ENCODE data around the gene CEP131. TPM values are rescaled to one million over a fixed set of nuclear protein-coding genes. Genes with fewer than 3 reads are reported as not detected.

Gene CEP131
- total RNA-seq, 1 experiment from 2014 or later: 5.2 TPM

GRCh38 chr17:81170727-81171494 lies 51.9 kb downstream of the CEP131 start:
- DNase-seq (ENCODE audit: extremely low read depth, low read depth): no peak

- no peak for DNase-seq (ENCODE audit: extremely low read depth, low read depth)
Observed at GRCh38 chr17:81169870-81170309, 52.9 kb downstream of the CEP131 start.

DNA sequence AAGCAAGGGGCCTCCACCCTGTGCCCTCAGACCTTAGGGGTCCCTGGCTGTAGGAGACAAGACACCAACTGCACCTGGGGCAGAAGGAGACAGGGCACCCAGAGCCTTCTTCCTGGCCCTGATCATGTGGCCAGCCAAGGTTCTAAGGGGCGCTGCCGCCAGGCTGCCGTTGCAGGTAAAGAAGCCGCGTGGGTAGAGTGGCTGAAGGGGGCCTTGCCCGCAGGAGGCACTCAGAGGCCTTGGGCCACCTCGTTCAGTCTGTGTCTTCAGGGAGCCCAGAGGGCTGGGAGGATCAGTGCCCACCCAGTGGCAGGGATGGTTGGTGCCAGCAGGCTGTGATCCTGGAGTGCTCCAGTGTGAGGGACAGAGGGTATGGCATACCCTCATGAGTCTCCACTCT lies 55.1 kb downstream of the CEP131 start:
- no peak for DNase-seq (ENCODE audit: extremely low read depth, low read depth)

DNA sequence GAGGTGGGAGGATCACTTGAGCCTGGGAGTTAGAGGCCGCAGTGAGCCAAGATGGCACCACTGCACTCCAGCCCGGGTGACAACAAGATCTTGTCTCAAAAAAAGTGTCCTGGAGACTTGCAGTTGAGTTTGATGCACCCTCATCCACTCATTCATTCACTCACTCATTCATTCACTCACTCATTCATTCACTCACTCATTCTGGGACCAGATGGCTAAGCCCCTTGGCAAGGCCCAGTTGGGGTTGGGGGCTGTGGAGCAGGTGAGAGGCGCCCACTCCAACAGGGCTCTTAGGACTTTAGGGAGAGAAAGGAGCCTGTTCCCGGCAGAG lies 55.6 kb downstream of the CEP131 start:
- DNase-seq (ENCODE audit: extremely low read depth, low read depth): no peak

GRCh38 chr17:81166033-81166492 lies 56.7 kb downstream of the CEP131 start, which contains the start of gene AATK:
Gene AATK, minus strand, starts transcription at chr17:81166221. Its CDS starts 229 bp downstream, at chr17:81165992.
- no peak for DNase-seq (ENCODE audit: extremely low read depth, low read depth)

GRCh38 chr17:81165246-81166032 lies 57.3 kb downstream of the CEP131 start, which contains the start of gene PVALEF:
Gene PVALEF, plus strand, starts transcription at chr17:81165507. Its CDS starts 15,720 bp downstream, at chr17:81181227.
- no peak for DNase-seq (ENCODE audit: extremely low read depth, low read depth)

- DNase-seq (ENCODE audit: extremely low read depth, low read depth): no peak
Observed at GRCh38 chr17:81164371-81165245, 58.2 kb downstream of the CEP131 start.

- no peak for DNase-seq (ENCODE audit: extremely low read depth, low read depth)
Observed at GRCh38 chr17:81163703-81164370, 58.9 kb downstream of the CEP131 start.

DNA sequence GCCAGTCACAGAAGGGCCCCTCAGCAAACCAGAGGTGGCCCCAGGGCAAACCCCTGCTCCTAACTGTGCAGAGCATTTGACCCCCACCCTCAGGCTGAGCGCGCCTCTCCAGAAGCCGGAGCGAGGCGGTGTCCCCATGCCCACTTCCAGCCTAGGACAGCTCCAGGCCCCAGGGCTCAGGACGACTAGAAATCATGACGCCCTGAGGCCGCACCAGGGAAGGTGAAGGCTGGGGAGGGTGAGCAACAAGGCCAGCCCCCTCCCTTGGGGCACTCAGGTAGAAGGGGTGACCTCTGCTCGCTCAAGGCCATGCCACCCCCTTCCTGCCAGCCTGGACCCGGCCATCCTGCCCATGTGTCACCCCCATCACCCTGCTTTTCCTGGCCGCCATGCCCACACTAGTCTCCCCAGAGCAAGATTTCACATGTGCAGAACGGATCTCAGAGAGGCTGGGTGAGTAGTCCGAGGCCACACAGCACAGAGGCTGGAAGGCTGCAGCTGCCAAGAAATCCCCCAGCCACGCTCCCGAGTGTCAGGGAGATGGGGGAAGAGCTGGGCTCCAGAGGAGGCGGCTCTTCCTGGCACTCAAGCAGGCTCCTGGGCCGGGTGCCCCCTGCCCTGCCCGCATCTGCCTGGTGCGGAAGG lies 59.6 kb downstream of the CEP131 start:
- no peak for DNase-seq (ENCODE audit: extremely low read depth, low read depth)

- no peak for DNase-seq (ENCODE audit: extremely low read depth, low read depth)
Observed at GRCh38 chr17:81162491-81162890, 60.3 kb downstream of the CEP131 start.

GRCh38 chr17:81161972-81162371 lies 60.8 kb downstream of the CEP131 start:
- DNase-seq (ENCODE audit: extremely low read depth, low read depth): no peak

DNA sequence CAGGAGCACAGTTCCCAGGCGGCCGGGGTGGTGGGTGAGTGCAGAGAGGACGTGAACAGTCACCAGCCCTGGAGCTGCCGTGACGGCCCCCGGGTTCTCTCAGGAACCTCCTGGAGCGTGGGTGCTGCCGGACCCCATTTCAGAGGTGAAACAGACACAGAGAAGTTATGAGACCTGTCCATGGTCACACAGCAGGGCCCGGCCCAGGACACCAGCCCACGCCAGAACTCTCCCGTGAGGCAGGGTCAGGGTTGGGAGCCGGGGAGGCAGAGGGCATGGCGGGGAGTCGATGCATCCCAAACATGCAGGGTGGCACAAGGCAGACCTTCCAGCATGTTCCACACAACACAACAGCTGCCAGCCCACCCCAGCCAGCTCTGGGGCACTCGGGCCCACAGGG lies 61.2 kb downstream of the CEP131 start:
- no peak for DNase-seq (ENCODE audit: extremely low read depth, low read depth)

- no peak for DNase-seq (ENCODE audit: extremely low read depth, low read depth)
Observed at GRCh38 chr17:81160747-81161453, 61.9 kb downstream of the CEP131 start.

DNA sequence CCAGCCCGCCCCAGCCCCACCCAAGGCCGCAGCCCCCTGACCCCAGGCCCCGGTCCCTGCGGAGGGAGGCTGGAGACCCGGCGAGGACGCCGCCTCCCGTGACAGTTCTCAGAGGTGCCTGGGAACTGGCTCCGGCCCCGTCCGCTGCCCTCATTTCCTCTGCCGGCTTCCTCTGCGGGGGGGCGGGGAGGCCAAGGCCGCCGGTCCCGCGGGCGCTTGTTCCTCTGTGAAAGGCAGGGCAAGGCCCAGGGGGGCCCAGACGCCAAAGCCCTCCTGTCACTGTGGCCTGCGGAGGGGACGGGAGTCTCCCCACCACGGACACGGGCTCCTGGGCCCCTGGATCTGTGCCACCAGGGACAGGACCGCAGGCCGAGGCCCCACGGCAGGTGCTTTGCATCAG lies 62.5 kb downstream of the CEP131 start:
- DNase-seq (ENCODE audit: extremely low read depth, low read depth): no peak

DNA sequence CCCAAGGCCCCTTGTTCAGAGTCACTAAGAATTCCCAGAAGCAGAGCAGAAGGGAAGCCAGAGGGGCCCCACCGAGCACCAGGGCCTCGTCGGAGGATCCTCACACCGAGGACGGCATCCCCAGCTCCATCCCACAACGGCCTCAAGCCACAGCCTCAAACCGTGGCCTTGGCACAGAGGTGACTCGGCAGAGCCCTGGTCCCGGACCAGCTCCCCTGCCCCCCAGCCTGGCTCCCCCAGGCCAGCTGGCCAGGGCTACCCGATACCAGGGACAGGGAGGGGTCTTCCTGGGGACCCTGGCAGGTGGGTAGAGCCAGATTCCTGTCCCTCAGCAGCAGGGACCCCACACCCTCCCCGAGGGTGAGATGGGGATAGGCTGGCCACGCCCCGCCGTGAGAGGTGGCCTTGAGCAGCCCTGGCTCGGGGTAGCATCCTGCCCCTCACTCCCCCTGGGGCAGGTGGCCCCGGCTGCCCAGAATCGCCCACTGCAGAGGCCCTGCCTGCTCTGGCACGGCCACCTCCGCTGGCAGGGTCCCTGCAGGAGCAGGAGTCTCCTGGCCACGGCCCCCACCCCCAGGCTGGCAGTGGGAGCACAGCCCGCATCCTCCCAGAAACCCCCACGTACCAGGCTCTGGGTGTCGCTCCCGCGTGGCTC lies 63.0 kb downstream of the CEP131 start:
- DNase-seq (ENCODE audit: extremely low read depth, low read depth): no peak

GRCh38 chr17:81158688-81159590 lies 63.8 kb downstream of the CEP131 start:
- DNase-seq (ENCODE audit: extremely low read depth, low read depth): no peak

- DNase-seq (ENCODE audit: extremely low read depth, low read depth): no peak
Observed at GRCh38 chr17:81157848-81158687, 64.7 kb downstream of the CEP131 start.
